NT2/D1 (cell line): ENCODE results near the gene KIAA1328.

Source experiments
- YY1 ChIP-seq: IDR thresholded peaks from 2 replicates; pipeline ENCODE4 v1.6.1; 2011; ENCODE audit not compliant: insufficient read length, insufficient read depth
- ZNF274 ChIP-seq: IDR thresholded peaks from 2 replicates; pipeline ENCODE4 v1.6.1; 2011; ENCODE audit warnings: mild to moderate bottlenecking, low read depth, low read length

DNA sequence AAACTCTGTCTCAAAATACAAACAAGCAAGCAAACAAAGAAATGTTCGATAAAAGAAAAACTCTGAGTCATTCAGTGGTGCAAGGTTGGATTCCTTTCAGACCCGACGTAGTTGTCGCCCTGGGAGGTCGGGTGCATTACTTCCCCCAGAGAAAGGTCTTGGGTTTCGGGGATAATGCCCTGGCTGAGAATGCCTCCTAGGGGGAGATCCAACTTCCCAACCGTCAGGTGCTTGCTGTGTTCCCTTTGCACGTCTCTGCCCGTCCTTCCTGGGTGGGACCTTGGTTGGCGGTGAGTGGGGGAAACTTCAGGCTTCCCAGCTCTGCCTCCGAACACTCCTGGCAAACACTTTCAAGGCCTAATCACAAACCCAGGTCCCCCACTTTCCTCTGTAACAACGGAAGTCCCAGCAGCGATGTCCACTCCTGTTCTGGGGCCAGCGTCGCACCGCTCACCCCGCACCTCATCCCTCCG lies 734 bp upstream of the KIAA1328 start:
- TF ChIP-seq ZNF274 (no peak), YY1 (no peak)
